HG02798 (cell line): ENCODE measurements around the gene CTNNBL1.

ENCODE experiments used
- ATAC-seq: cut with Tn5 transposase; IDR thresholded peaks from one replicate; pipeline ENCODE4 v1.9.1; 2021; ENCODE audit warnings: mild to moderate bottlenecking; ENCODE audit not compliant: unreplicated experiment, poor library complexity

Gene CTNNBL1

GRCh38 chr20:37735541-37735940, 41.7 kb downstream of the CTNNBL1 start:
- ATAC-seq = no peak

DNA sequence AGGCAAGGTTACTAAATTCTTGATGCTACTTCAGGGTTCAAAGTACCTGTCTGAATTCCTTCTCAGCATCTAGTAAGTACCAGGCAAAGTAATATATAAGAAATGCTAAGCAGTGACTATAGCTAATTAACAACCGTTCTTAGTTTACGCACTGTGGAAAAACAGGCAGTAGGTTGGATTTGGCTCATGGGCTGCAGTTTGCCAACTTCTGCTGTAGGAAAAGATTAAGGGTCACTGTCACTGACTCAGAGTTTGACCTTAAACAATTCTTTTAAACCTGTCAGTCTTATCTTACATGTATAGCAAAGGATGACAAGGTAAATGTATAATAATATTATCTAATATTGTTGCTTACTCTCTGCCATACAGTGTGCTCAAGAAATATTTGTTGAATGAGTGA, 42.3 kb downstream of the CTNNBL1 start:
- ATAC-seq = no peak

DNA sequence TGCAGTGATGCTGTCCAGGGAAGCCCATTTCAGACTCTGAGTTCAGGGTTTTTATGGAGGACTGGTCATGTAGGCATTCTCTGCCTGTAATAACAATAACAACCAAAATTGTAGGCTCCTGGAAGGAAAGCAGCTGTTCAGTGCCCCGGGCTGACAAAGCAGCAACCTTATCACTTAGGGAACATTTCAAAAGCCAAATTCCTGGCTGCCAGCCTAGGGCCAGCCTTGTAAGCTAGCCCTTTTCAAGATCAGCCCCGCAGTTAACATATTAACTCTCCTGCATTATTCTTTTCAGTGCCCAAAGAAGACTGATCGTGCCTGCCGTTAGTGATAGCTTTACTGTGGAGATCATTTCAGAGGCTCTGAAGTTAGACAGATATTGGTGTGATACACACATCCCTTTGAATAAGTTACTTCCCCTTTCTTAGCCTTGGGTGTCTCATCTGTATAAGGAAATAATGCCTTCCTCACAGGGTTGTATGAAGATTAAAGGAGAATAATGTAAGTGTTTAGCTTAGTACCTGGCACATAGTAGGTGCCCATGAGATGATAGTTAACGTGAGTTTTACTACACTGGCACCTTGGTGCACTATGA, 44.1 kb downstream of the CTNNBL1 start:
- ATAC-seq = no peak

- no peak for ATAC-seq
Observed at GRCh38 chr20:37741055-37741454, 47.2 kb downstream of the CTNNBL1 start.

GRCh38 chr20:37741570-37741969, 47.7 kb downstream of the CTNNBL1 start:
- no peak for ATAC-seq

DNA sequence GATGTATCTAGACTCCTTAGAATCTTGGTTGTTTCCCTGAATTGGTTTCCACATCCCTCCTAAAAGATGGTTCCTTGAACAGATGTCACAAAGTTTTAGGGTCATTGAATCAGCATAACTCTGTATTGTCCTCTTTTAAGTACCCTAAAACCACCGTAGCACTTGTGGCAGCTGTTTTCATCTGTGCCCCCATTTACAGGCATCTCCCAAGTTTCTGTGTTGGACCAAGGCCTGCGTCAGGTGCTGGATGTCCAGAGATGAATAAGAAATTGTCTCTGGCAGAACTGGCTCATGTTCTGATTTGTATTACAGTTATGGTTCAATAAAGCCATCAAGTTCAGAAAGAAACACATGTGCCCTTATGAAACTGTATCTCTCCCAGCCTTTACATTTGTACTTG, 48.3 kb downstream of the CTNNBL1 start:
- no peak for ATAC-seq

GRCh38 chr20:37744347-37744746, 50.5 kb downstream of the CTNNBL1 start:
- ATAC-seq = no peak

DNA sequence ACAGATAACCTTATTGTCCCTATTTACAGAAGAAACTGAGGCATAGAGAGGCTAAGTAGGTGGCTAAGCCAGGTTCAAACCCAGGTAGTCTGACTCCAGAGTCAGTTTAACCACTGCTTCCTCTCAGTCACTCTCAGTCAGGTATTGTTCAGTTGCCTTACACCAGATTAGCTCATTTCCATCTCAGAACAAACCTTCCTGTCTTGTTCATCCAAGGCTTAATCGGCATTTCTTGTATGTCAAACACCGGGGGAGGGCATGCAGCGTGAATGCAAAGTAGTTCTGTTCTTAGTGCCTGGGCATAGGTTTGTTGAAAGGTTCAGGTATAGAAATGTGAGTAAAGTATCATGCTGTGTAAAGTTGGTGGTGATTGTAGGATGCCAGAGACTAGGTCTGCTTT, 51.7 kb downstream of the CTNNBL1 start:
- ATAC-seq = no peak

DNA sequence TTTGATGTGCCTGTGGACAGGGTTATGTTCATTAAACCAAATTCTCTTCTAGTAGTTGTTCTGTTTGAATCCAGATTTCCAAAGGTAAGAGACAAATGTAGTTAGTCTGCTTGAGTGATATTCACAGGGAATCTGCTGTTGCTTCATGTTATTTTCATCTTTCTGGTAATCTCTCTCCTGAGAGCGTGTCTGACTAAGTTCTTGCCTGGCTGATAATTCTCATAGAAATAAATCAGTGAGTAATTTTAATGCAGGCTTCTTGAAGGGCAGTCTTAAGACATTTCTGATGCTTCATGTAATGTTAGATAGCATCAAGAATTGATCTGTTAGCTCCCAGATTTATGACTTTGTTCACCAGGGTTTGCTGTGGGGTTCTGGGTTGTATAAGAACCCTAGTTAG, 54.2 kb downstream of the CTNNBL1 start:
- no peak for ATAC-seq

GRCh38 chr20:37749218-37749617, 55.4 kb downstream of the CTNNBL1 start:
- ATAC-seq = no peak

DNA sequence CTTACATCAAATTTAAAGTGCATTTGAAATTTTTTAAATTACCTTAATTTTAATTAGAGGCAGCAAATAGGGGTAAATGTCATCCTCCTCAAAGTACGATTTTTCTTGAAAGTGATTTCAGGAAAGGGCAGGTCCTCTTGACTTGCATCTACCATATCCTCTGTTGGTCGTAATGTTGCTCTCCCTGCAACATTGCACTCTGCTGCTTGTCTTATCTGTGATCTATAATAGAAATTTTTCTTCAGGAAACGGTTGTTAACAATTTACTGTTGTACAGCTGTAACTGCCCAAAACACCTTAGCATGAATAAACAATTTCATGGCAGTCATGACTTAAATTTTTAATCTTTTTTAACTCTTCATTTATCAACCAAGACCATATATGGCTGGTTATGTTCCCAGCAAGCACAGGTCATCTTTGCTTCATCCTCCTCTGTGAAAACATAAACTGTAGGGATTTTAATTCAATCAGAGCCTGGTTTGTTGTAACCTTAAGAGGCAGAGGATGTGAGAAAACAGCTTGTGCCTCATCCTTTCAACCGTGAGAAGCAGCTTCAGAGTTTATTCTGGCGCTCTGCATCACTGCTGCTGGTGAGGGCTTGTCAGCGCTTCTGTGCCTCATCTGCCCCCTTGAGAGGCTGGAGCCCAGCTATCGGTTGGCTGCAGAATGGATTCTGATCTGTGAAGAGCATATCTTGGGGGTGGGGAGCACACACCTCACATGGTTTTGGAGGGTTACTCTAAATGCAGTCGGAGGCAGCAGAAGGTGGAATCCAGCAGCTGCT, 56.0 kb downstream of the CTNNBL1 start:
- ATAC-seq = no peak

DNA sequence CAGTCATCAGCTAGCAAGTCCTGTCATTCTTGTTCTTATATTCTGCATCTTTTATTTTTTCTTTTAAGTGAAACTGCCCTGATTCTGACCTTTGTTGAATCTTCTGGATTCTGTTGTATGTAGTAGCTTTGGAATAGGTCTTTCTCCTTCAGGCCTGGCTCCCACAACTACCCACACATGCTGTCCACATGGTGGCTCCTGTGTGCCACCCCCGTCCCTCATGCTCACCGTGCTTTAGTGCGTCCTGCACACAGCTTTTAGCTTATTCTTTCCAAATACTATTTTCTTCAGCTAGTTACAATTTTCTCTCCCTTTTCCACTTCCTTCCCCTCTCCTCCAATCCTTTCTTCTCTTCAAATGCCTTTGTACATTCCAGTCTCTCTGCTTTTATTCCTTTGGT, 61.8 kb downstream of the CTNNBL1 start:
- ATAC-seq = no peak

DNA sequence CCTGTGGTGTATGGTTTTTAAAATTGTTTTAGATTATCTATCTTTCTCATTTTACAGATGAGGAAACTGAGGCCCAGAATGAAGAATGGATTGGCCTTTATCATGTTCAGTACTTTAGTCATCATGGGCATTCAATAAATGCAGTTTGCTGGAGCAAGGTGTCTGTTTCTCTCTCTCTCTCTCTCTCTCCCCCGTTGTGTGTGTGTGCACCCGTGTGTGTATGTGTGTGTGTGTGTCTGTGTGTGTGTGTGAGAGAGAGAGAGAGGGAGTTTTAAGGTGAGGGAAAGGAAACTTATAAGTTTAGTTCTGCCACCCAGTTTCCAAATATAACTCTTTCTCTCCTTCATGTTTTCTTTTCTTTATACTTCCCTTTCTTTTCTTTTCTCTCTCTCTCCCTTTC, 62.4 kb downstream of the CTNNBL1 start:
- ATAC-seq = no peak

GRCh38 chr20:37757550-37757949, 63.7 kb downstream of the CTNNBL1 start:
- no peak for ATAC-seq

GRCh38 chr20:37758332-37758731, 64.5 kb downstream of the CTNNBL1 start:
- ATAC-seq = no peak

- ATAC-seq = no peak
Observed at GRCh38 chr20:37759052-37759553, 65.3 kb downstream of the CTNNBL1 start.

- no peak for ATAC-seq
Observed at GRCh38 chr20:37759761-37760209, 66.0 kb downstream of the CTNNBL1 start.

- ATAC-seq = no peak
Observed at GRCh38 chr20:37760322-37760721, 66.5 kb downstream of the CTNNBL1 start.

DNA sequence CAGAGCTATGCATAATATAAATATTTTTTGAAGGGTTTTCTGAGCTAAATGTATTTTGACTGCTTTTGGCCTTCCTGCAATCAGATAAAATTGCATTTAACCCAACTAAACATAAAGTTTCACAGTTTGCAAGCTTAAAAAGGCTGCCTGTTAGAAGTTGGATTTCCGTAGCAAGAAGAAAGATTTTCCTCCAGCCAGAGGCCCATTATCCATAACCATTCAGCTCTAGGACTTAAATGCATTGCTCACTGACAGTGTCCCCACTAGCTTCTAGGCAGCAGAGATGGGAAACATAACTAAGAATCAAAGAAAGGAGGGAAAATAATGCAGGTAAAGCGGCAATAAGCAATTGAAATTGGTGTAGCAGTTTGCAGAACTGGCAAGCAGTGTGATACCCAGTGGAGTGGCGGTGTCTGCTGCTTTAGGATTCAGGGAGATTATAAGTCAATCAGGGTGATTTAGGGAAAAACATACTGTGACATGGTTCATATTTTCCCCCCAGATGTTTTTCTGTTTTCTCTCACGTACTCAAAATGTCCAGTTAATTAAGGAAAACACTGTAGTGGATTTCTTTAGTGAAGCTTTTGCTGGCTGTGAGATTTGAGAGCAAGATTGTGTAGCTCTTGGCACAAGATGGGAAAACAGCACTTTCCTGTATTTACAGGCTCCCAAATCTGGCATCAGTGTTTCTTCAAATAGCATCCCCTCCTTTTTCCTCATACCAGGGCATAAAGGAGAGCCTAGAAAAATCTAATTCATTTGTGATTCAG, 69.1 kb downstream of the CTNNBL1 start:
- ATAC-seq = no peak

GRCh38 chr20:37764333-37764935, 70.6 kb downstream of the CTNNBL1 start:
- ATAC-seq = no peak

- no peak for ATAC-seq
Observed at GRCh38 chr20:37770908-37771307, 77.1 kb downstream of the CTNNBL1 start.
